Kidney (tissue), 14 donors: Measurements from ENCODE around the gene TRAPPC2. TPM values are rescaled to one million over a fixed set of nuclear protein-coding genes. Genes with fewer than 3 reads are reported as not detected.
"Not testable (repeated sequence)": the region's sequence is repeated elsewhere in the genome, so short reads cannot be mapped to it uniquely, and the experiment has no call there.

Source experiments
- DNase-seq, 5 donors: peaks; one replicate each; pipeline ENCODE4 v3.0.0-alpha.2; 2013 to 2020
- FAIRE-seq: peaks from 2 replicates; lab custom pipeline; 2012; peaks lifted over from hg19 to GRCh38; lab: Jason Lieb, UNC
- H3K27ac ChIP-seq, 2 donors: one replicate each; pipeline ENCODE4 v1.7.0; 2013; ENCODE audit warnings: low read depth in 2 of 2, low read length in 2 of 2, inconsistent platforms in 1 of 2
- H3K27me3 ChIP-seq: one replicate; pipeline ENCODE4 v1.7.1; 2013; ENCODE audit warnings: low read length, inconsistent platforms; ENCODE audit not compliant: control insufficient read depth, insufficient read depth
- H3K36me3 ChIP-seq, 3 donors: one replicate each; pipeline versions ENCODE4 v1.7.0 to v1.7.1; 2013; ENCODE audit warnings: low read length in 3 of 3, control low read depth in 1 of 3, inconsistent platforms in 1 of 3; ENCODE audit not compliant: insufficient read depth in 3 of 3, control insufficient read depth in 2 of 3
- H3K4me1 ChIP-seq, 3 donors: one replicate each; pipeline versions ENCODE4 v1.7.0 to v1.7.1; 2013; ENCODE audit warnings: low read length in 3 of 3, inconsistent platforms in 1 of 3, low read depth in 1 of 3; ENCODE audit not compliant: control insufficient read depth in 2 of 3, insufficient read depth in 2 of 3
- H3K4me3 ChIP-seq, 3 donors: one replicate each; pipeline versions ENCODE4 v1.7.0 to v1.8.1; 2013; ENCODE audit warnings: low read length in 3 of 3, control low read depth in 1 of 3, inconsistent platforms in 1 of 3
- H3K9ac ChIP-seq, 3 donors: one replicate each; pipeline versions ENCODE4 v1.7.0 to v1.7.1; 2013; ENCODE audit warnings: low read length in 3 of 3, control low read depth in 1 of 3, inconsistent platforms in 1 of 3
- H3K9me3 ChIP-seq, 3 donors: one replicate each; pipeline versions ENCODE4 v1.7.0 to v1.7.1; 2013; ENCODE audit warnings: low read length in 3 of 3, control low read depth in 1 of 3, inconsistent platforms in 1 of 3; ENCODE audit not compliant: control insufficient read depth in 2 of 3, insufficient read depth in 1 of 3
- CTCF ChIP-seq: IDR thresholded peaks from 3 replicates; pipeline ENCODE4 v1.5.1; 2012; ENCODE audit warnings: mild to moderate bottlenecking, moderate library complexity, borderline replicate concordance; ENCODE audit not compliant: insufficient read depth; ENCODE audit errors: extremely low read depth
- intact Hi-C: fragments of 100-400 bp; cut with DNase I; formaldehyde crosslinking; loops from one replicate; pipeline ENCODE4 v1.11.1; 2022
- polyA plus RNA-seq: library from polyadenylated mRNA; stranded (reverse); fragments of 350-450 nt; fragmentation: Illumina TruSeq; extraction: RNeasy Lipid Tissue Mini Kit (QIAGEN cat#74804); gene quantifications from one replicate; pipeline ENCODE4 v1.2.3, GENCODE V29; 2014; ENCODE audit warnings: low read depth, low replicate concordance; ENCODE audit not compliant: insufficient read depth
- total RNA-seq: library from RNA; stranded (reverse); fragmentation: NEBNext Ultra II Directional; extraction: Animal tissue kit (Norgen Biotek cat#: 25700); gene quantifications from one replicate; pipeline ENCODE4 v1.2.1, GENCODE V29; 2021
- donor health status: control.
- donor health status: control.
- donor health status: control.
- donor health status: control.
- donor health status: control.
- donor health status: DM: yes; HTN: yes; CAD: no.
- donor health status: Normal renal cell carcinoma (clear cell type).

Gene TRAPPC2
- total and polyA plus RNA-seq, 2 donors from 2014 or later, result 9.0 to 21.0 TPM

DNA sequence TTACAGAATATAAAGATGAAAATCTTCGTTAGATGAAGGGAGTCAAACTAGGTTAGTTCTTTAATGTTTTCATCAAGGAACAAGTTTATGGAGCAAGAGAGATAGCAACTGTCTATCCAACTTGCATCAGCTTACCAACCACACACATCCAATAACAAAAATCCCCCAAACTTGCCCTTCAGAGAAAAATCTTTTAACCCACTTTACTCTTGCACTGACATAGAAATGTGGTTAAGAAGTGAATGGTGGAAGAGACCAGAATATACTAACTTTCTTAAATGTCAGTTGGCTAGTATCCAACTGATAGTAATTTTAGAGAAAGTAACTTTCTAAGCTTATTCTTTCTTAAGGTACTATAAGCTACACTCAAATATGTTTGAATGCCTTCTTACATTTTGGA, 47.2 kb downstream of the TRAPPC2 start:
- no peak overlapping the region for H3K4me3 ChIP-seq
- peaks cover 35% of the 10 kb centered on the region for H3K27me3 ChIP-seq
- no peak for TF ChIP-seq CTCF
- no peaks in the 10 kb centered on the region for H3K36me3 ChIP-seq
- intact Hi-C loops, result no loop called here
- H3K9me3 ChIP-seq, result no peaks in the 10 kb centered on the region
- H3K9ac ChIP-seq, result no peak overlapping the region
- DNase-seq, result no peak
- H3K4me1 ChIP-seq, result no peaks in the 10 kb centered on the region
- H3K27ac ChIP-seq, result no peak overlapping the region
- no peak for FAIRE-seq

DNA sequence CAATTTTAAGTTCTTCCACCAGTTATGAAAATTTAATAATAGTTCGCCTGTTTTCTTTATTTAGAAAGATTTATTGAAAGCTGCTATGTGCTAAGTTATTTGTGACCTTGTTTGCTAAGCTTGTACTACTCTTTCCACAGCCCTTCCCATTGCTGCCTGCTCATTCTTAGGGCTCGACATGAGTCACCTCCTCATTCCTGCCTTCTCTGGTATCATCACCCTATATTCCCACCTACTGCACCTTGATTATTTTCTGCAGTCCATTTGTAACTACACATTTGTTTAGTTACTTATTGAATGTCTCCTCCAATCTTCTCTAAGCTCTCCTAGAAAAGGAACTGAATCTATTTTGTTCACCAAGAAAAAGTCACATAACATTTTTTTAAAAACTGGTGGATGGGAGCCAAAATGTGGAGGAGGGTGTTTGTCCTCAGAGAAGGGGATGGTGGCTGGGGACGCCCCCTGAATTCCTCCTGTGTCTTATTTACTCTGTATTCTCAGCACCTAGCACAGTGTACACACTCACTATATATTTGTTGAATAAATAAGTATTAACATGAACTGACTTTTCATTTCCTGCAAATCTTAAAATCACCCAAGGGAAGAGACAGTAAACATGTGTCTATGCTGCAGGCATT, 49.2 kb downstream of the TRAPPC2 start:
- Histone ChIP-seq H3K36me3 (no peaks in the 10 kb centered on the region), H3K27ac (no peak overlapping the region), H3K4me3 (no peak overlapping the region), H3K9ac (no peak overlapping the region), H3K27me3 (peaks cover 28% of the 10 kb centered on the region), H3K4me1 (no peaks in the 10 kb centered on the region), H3K9me3 (no peaks in the 10 kb centered on the region)
- DNase-seq (no peak), FAIRE-seq (no peak)
- no peak for TF ChIP-seq CTCF
- intact Hi-C loops, result no loop called here

DNA sequence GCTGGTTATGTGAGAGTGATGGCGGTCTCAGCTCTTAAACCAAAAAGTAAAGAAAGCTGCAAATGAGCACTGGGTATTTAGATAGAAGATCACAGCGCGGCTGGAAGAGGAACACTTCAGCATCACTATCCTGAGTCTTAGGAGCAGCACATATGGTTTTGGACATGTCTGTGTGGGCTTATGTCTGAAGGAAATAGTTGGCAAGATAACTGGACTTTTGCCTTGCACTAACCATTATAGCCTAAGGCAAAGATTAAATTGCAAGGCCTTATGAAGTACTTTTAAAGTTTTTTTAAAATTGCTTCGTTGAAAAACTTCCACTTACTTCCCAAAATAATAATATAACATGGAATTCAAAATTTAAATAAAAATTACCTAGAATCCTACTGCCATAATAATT, 50.1 kb downstream of the TRAPPC2 start:
- Histone ChIP-seq H3K27ac (no peak overlapping the region), H3K4me1 (no peaks in the 10 kb centered on the region), H3K36me3 (no peaks in the 10 kb centered on the region), H3K27me3 (peaks cover 19% of the 10 kb centered on the region), H3K9ac (no peak overlapping the region), H3K9me3 (no peaks in the 10 kb centered on the region), H3K4me3 (no peak overlapping the region)
- intact Hi-C loops, result no loop called here
- no peak for FAIRE-seq
- no peak for DNase-seq
- no peak for TF ChIP-seq CTCF

GRCh38 chrX:13681595-13681994, 52.8 kb downstream of the TRAPPC2 start:
- intact Hi-C loops, result no loop called here
- FAIRE-seq (no peak), DNase-seq (no peak)
- no peaks in the 10 kb centered on the region for H3K9me3 ChIP-seq
- H3K27me3 ChIP-seq, result peaks cover 3% of the 10 kb centered on the region
- H3K27ac ChIP-seq, result no peak overlapping the region
- H3K36me3 ChIP-seq, result no peaks in the 10 kb centered on the region
- no peaks in the 10 kb centered on the region for H3K4me1 ChIP-seq
- H3K9ac ChIP-seq, result no peak overlapping the region
- H3K4me3 ChIP-seq, result no peak overlapping the region
- TF ChIP-seq CTCF, result no peak

DNA sequence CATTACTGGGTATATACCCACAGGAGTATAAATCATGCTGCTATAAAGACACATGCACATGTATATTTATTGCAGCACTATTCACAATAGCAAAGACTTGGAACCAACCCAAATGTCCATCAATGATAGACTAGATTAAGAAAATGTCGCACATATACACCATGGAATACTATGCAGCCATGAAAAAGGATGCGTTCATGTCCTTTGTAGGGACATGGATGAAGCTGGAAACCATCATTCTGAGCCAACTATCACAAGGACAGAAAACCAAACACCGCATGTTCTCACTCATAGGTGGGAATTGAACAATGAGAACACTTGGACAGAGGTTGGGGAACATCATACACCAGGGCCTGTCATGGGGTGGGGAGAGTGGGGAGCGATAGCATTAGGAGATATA, 54.7 kb downstream of the TRAPPC2 start:
- FAIRE-seq, H3K9me3 ChIP-seq, DNase-seq, H3K4me1 ChIP-seq, H3K4me3 ChIP-seq, H3K9ac ChIP-seq, H3K27ac ChIP-seq, H3K27me3 ChIP-seq, intact Hi-C loops, H3K36me3 ChIP-seq: not testable (repeated sequence)
